Testis (tissue), 2 donors: Measurements from ENCODE around the gene USP36.

Experiments
- POLR2A ChIP-seq: fragments of 450-650 bp; IDR thresholded peaks from one replicate; pipeline ENCODE4 v1.6.1; 2017; ENCODE audit warnings: antibody characterized with exemption, mild to moderate bottlenecking, moderate library complexity
- TF ChIP-seq, protein P1 (sequence below), 3 experiments: fragments of 450-650 bp in 2 of 3; fragments of 200-600 bp in 1 of 3; sonication (generic) in 1 of 3; IDR thresholded peaks; one replicate each; pipeline ENCODE4 v1.5.1; 2016 to 2019; ENCODE audit warnings: antibody characterized with exemption in 3 of 3, mild to moderate bottlenecking in 2 of 3, moderate library complexity in 1 of 3

DNA sequence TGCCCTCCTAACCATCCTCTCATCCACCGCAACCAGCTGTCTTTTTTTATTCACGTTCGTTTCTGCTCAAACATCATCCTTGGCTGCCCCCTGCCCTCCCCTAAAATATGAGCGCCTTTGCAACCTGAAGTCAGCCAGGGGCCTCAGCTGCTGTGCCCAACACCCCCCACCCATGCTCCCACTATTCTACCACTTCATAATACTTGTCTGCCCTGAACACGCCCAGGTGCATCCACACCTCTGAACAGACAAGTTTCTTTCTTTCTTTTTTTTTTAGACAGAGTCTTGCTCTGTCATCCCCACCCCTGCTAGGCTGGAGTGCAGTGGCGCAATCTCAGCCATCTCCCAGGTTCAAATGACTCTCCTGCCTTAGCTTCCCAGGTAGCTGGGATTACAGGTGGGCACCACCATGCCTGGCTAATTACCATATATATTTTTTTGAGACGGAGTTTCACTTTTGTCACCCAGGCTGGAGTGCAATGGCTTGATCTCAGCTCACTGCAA, 35.5 kb upstream of the USP36 start:
- TF ChIP-seq, protein P1, sequence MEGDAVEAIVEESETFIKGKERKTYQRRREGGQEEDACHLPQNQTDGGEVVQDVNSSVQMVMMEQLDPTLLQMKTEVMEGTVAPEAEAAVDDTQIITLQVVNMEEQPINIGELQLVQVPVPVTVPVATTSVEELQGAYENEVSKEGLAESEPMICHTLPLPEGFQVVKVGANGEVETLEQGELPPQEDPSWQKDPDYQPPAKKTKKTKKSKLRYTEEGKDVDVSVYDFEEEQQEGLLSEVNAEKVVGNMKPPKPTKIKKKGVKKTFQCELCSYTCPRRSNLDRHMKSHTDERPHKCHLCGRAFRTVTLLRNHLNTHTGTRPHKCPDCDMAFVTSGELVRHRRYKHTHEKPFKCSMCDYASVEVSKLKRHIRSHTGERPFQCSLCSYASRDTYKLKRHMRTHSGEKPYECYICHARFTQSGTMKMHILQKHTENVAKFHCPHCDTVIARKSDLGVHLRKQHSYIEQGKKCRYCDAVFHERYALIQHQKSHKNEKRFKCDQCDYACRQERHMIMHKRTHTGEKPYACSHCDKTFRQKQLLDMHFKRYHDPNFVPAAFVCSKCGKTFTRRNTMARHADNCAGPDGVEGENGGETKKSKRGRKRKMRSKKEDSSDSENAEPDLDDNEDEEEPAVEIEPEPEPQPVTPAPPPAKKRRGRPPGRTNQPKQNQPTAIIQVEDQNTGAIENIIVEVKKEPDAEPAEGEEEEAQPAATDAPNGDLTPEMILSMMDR (IDR thresholded peaks at IDR 0.05), result no peak
- TF ChIP-seq POLR2A, result no peak
